Measurements from ENCODE around the gene ANKH.

The ANKH gene

DNA sequence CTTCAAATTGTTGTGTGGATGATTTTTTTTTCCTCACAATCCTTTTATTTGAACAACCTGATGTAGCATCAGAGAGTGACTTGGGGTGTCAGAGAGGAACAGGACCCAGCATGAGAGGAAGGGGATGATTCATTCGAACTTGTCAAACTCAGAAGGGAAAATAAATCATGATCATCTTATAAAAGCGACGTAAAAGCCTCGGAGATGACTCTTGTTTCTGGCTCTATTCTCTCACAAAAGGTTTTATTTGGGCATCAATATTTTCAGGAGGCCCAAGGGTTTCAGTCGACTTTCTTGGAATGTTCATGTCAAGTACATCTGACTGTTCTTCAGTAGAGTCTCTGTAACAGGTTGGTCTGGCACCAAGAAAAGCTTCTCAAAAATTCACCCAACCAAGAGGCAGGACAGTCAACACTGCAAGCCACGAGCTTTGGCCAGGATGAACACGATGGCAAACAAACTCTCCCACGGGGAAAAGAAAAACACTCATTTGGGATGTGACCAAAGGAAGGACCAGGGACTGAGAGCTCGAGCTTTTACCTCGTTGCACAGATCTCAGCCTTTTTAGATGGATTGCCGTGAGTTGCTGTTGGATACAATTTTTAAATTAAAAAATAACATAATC is 55.1 kb downstream of the ANKH start:
- Histone ChIP-seq H2BK5ac (ENCODE audit: low read depth, low read length, poor library complexity) (no peak overlapping the region), H3K4me2 (ENCODE audit: low read length) (no peak overlapping the region), H3K79me2 (ENCODE audit: control insufficient read depth, insufficient read depth, low read length, poor library complexity) (no peaks in the 10 kb centered on the region), H3K4ac (ENCODE audit: low read depth, low read length) (no peak overlapping the region), H3K36me3 (ENCODE audit: control insufficient read depth in 1 of 2, insufficient read depth in 2 of 2, low read length in 2 of 2) (no peaks in the 10 kb centered on the region), H3K79me1 (ENCODE audit: low read length) (no peaks in the 10 kb centered on the region), H4K12ac (ENCODE audit: low read depth, low read length) (no peak overlapping the region), H3K14ac (ENCODE audit: low read length) (no peak overlapping the region), H2AK5ac (ENCODE audit: low read length) (no peak overlapping the region), H3K27ac (ENCODE audit: low read depth, low read length) (no peak overlapping the region), H4K91ac (ENCODE audit: low read depth, low read length) (no peak overlapping the region), H4K8ac (ENCODE audit: low read depth, low read length) (no peak overlapping the region), H3K4me3 (ENCODE audit: low read depth, low read length) (no peak overlapping the region), H3K23ac (ENCODE audit: low read length) (no peak overlapping the region), H3K4me1 (ENCODE audit: control insufficient read depth in 1 of 2, insufficient read depth in 2 of 2, low read length in 2 of 2) (no peaks in the 10 kb centered on the region), H3K18ac (ENCODE audit: low read length) (no peak overlapping the region), H2BK120ac (ENCODE audit: insufficient read depth, low read length, poor library complexity) (no peak overlapping the region), H3K9me3 (ENCODE audit: insufficient read depth, low read depth, low read length) (no peaks in the 10 kb centered on the region), H3K27me3 (ENCODE audit: insufficient read depth, low read length) (no peaks in the 10 kb centered on the region), H3K9ac (ENCODE audit: low read length) (no peak overlapping the region), H2BK12ac (ENCODE audit: low read length) (no peak overlapping the region), H2AFZ (ENCODE audit: insufficient read depth, low read length, poor library complexity) (no peak overlapping the region)
- DNase-seq = no peak
- no CpG with 5 or more reads among the region's 11 CpGs for WGBS (ENCODE audit: extremely low coverage, insufficient coverage, insufficient read length)

DNA sequence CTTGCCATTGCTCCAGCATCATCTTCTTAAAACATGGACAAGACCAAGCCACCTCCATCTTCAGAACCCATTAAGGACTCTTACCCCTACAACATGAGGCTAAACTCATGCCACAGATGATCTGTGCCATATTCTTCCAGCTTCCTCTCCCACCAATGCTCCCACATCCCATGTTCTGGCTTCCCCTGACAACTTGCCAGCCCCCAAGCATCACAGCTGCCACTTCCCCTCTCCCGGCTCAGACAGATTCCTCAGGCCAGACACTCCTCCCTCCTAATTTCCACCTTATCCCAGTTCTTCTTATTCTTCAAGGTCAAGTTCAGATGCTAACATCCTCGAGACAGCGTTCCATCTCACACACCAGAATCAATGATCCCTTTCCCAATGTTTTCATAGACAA is 57.8 kb downstream of the ANKH start:
- Histone ChIP-seq H2BK5ac (ENCODE audit: low read depth, low read length, poor library complexity) (no peak overlapping the region), H4K8ac (ENCODE audit: low read depth, low read length) (no peak overlapping the region), H4K91ac (ENCODE audit: low read depth, low read length) (no peak overlapping the region), H3K4ac (ENCODE audit: low read depth, low read length) (no peak overlapping the region), H3K9ac (ENCODE audit: low read length) (no peak overlapping the region), H2BK120ac (ENCODE audit: insufficient read depth, low read length, poor library complexity) (no peak overlapping the region), H3K36me3 (ENCODE audit: control insufficient read depth in 1 of 2, insufficient read depth in 2 of 2, low read length in 2 of 2) (no peaks in the 10 kb centered on the region), H2AK5ac (ENCODE audit: low read length) (no peak overlapping the region), H3K4me2 (ENCODE audit: low read length) (no peak overlapping the region), H3K9me3 (ENCODE audit: insufficient read depth, low read depth, low read length) (no peaks in the 10 kb centered on the region), H3K79me1 (ENCODE audit: low read length) (no peaks in the 10 kb centered on the region), H3K4me3 (ENCODE audit: low read depth, low read length) (no peak overlapping the region), H4K12ac (ENCODE audit: low read depth, low read length) (no peak overlapping the region), H3K27me3 (ENCODE audit: insufficient read depth, low read length) (no peaks in the 10 kb centered on the region), H3K23ac (ENCODE audit: low read length) (no peak overlapping the region), H2AFZ (ENCODE audit: insufficient read depth, low read length, poor library complexity) (no peak overlapping the region), H3K14ac (ENCODE audit: low read length) (no peak overlapping the region), H2BK12ac (ENCODE audit: low read length) (no peak overlapping the region), H3K27ac (ENCODE audit: low read depth, low read length) (no peak overlapping the region), H3K4me1 (ENCODE audit: control insufficient read depth in 1 of 2, insufficient read depth in 2 of 2, low read length in 2 of 2) (peaks cover 0 to 3% of the 10 kb centered on the region in 2 experiments), H3K79me2 (ENCODE audit: control insufficient read depth, insufficient read depth, low read length, poor library complexity) (no peaks in the 10 kb centered on the region), H3K18ac (ENCODE audit: low read length) (no peak overlapping the region)
- no CpG with 5 or more reads among the region's 3 CpGs for WGBS (ENCODE audit: extremely low coverage, insufficient coverage, insufficient read length)
- DNase-seq = no peak

DNA sequence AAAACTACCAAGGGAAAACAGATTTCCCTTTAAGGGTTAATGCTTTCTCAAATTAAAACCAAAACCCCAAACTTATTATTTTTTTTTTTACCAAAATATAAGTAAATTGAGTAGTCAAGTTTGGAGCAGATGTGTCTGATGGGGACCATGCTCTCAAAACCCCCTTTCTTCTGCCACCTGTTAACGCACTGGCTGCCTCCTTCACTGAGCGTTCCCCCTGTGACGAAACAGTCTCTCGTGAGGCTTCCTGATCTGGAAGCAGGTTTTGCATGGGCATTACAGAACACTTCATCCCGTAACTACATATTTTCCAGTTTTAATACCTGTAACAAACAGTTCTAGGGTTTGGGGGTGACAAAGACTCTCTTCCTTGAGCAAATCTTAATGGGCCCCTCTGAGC is 59.4 kb downstream of the ANKH start:
- Histone ChIP-seq H2AFZ (ENCODE audit: insufficient read depth, low read length, poor library complexity) (no peak overlapping the region), H2BK12ac (ENCODE audit: low read length) (no peak overlapping the region), H3K4me3 (ENCODE audit: low read depth, low read length) (no peak overlapping the region), H2BK120ac (ENCODE audit: insufficient read depth, low read length, poor library complexity) (no peak overlapping the region), H3K23ac (ENCODE audit: low read length) (no peak overlapping the region), H2BK5ac (ENCODE audit: low read depth, low read length, poor library complexity) (no peak overlapping the region), H3K79me2 (ENCODE audit: control insufficient read depth, insufficient read depth, low read length, poor library complexity) (no peaks in the 10 kb centered on the region), H3K27me3 (ENCODE audit: insufficient read depth, low read length) (no peaks in the 10 kb centered on the region), H3K4me1 (ENCODE audit: control insufficient read depth in 1 of 2, insufficient read depth in 2 of 2, low read length in 2 of 2) (peaks cover 0 to 3% of the 10 kb centered on the region in 2 experiments), H4K8ac (ENCODE audit: low read depth, low read length) (no peak overlapping the region), H3K27ac (ENCODE audit: low read depth, low read length) (no peak overlapping the region), H3K79me1 (ENCODE audit: low read length) (no peaks in the 10 kb centered on the region), H3K36me3 (ENCODE audit: control insufficient read depth in 1 of 2, insufficient read depth in 2 of 2, low read length in 2 of 2) (no peaks in the 10 kb centered on the region), H3K14ac (ENCODE audit: low read length) (no peak overlapping the region), H3K18ac (ENCODE audit: low read length) (no peak overlapping the region), H3K9me3 (ENCODE audit: insufficient read depth, low read depth, low read length) (no peaks in the 10 kb centered on the region), H3K4me2 (ENCODE audit: low read length) (no peak overlapping the region), H2AK5ac (ENCODE audit: low read length) (no peak overlapping the region), H4K12ac (ENCODE audit: low read depth, low read length) (no peak overlapping the region), H3K9ac (ENCODE audit: low read length) (no peak overlapping the region), H4K91ac (ENCODE audit: low read depth, low read length) (no peak overlapping the region), H3K4ac (ENCODE audit: low read depth, low read length) (no peak overlapping the region)
- WGBS (ENCODE audit: extremely low coverage, insufficient coverage, insufficient read length) = no CpG with 5 or more reads among the region's 5 CpGs
- no peak for DNase-seq

GRCh38 chr5:14810928-14811572 is 60.5 kb downstream of the ANKH start:
- H2BK12ac ChIP-seq (ENCODE audit: low read length) = no peak overlapping the region
- H3K14ac ChIP-seq (ENCODE audit: low read length) = no peak overlapping the region
- H2BK120ac ChIP-seq (ENCODE audit: insufficient read depth, low read length, poor library complexity) = no peak overlapping the region
- no peak overlapping the region for H3K27ac ChIP-seq (ENCODE audit: low read depth, low read length)
- H3K36me3 ChIP-seq (ENCODE audit: control insufficient read depth in 1 of 2, insufficient read depth in 2 of 2, low read length in 2 of 2) = no peaks in the 10 kb centered on the region
- DNase-seq = peak in 1 of 2 donors; percentile 23
- H3K4me2 ChIP-seq (ENCODE audit: low read length) = no peak overlapping the region
- H3K4me1 ChIP-seq (ENCODE audit: control insufficient read depth in 1 of 2, insufficient read depth in 2 of 2, low read length in 2 of 2) = peaks cover 0 to 3% of the 10 kb centered on the region in 2 experiments
- no peaks in the 10 kb centered on the region for H3K27me3 ChIP-seq (ENCODE audit: insufficient read depth, low read length)
- no peaks in the 10 kb centered on the region for H3K79me1 ChIP-seq (ENCODE audit: low read length)
- no CpG with 5 or more reads among the region's 12 CpGs for whole genome bisulfite sequencing (ENCODE audit: extremely low coverage, insufficient coverage, insufficient read length)
- no peak overlapping the region for H2BK5ac ChIP-seq (ENCODE audit: low read depth, low read length, poor library complexity)
- H3K9me3 ChIP-seq (ENCODE audit: insufficient read depth, low read depth, low read length) = no peaks in the 10 kb centered on the region
- H2AFZ ChIP-seq (ENCODE audit: insufficient read depth, low read length, poor library complexity) = no peak overlapping the region
- no peak overlapping the region for H3K4ac ChIP-seq (ENCODE audit: low read depth, low read length)
- no peak overlapping the region for H4K12ac ChIP-seq (ENCODE audit: low read depth, low read length)
- no peaks in the 10 kb centered on the region for H3K79me2 ChIP-seq (ENCODE audit: control insufficient read depth, insufficient read depth, low read length, poor library complexity)
- no peak overlapping the region for H3K23ac ChIP-seq (ENCODE audit: low read length)
- H4K91ac ChIP-seq (ENCODE audit: low read depth, low read length) = no peak overlapping the region
- H3K4me3 ChIP-seq (ENCODE audit: low read depth, low read length) = no peak overlapping the region
- no peak overlapping the region for H3K9ac ChIP-seq (ENCODE audit: low read length)
- no peak overlapping the region for H4K8ac ChIP-seq (ENCODE audit: low read depth, low read length)
- H2AK5ac ChIP-seq (ENCODE audit: low read length) = no peak overlapping the region
- H3K18ac ChIP-seq (ENCODE audit: low read length) = no peak overlapping the region
